Measurements from ENCODE around the gene NAXE.
"Not testable (repeated sequence)": the region's sequence is repeated elsewhere in the genome, so short reads cannot be mapped to it uniquely, and the experiment has no call there.

The NAXE gene

DNA sequence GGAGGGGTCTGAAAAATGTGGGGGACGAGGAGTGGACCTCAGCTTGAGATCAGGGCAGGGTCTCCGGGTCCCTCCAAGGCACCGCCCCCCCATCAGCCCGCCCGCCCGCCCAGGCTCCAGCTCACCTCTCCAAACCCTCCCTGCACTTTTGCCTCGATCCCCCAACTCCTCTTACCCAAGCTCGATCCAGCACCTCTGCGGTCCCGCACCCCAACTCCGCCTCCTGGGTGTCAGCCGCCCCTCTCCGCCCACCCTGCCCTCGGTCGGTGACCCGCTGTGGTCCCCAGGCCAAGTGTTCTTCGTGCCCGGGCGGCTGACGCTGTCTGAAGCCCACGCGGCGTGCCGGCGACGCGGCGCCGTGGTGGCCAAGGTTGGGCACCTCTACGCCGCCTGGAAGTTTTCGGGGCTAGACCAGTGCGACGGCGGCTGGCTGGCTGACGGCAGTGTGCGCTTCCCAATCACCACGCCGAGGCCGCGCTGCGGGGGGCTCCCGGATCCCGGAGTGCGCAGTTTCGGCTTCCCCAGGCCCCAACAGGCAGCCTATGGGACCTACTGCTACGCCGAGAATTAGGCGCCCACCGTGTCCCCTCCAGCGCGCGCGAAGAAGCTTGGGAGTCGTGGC, 33.3 kb downstream of the NAXE start:
- no peak for DNase-seq

DNA sequence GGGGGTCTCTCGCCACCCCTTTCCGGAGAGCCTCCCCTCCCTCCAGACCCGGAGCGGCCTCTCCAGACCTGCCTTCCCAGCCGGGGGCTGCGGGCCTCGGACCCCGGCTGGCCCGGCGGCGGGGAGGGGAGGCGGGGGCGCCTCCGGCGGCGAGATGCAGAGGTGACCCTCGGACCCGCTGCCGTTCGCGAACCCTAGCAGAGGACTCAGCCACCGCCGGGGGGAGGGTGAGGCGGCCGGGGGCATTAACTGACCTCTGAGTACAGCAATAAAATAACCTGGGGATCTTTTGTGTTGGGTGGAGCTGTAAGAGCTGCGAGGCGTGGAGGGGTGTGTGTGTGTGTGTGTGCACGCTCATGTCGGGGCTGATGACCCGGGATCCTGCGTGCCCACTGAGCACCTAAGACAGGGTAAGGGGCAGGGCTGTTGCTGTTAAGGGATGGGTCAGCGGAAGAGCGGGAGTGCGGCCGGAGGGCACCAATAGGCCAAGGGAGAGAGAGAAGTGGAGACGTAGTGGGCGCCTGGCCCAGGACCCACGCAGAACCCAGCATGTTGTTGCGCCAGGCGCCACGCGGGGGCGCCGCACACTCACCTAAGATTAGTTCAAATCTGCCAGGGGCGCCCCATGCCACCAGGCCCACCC, 34.0 kb downstream of the NAXE start:
- DNase-seq = no peak

DNA sequence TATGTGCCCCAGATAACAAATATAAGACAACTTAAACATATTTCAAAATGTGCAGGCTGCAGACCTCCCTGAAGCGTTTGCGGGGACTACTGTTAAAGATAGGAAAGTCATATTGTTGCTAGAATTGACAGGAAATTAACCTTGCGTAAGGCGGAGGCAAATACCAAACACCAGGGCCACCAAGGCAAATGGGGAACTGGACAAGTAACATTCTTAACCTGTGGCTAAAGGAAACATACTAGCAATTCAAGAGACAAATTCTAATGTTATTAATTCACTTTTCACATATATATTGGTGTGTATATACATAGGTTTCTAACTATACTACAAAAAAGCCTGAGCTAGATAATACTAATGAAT, 34.5 kb downstream of the NAXE start:
- no peak for DNase-seq

DNA sequence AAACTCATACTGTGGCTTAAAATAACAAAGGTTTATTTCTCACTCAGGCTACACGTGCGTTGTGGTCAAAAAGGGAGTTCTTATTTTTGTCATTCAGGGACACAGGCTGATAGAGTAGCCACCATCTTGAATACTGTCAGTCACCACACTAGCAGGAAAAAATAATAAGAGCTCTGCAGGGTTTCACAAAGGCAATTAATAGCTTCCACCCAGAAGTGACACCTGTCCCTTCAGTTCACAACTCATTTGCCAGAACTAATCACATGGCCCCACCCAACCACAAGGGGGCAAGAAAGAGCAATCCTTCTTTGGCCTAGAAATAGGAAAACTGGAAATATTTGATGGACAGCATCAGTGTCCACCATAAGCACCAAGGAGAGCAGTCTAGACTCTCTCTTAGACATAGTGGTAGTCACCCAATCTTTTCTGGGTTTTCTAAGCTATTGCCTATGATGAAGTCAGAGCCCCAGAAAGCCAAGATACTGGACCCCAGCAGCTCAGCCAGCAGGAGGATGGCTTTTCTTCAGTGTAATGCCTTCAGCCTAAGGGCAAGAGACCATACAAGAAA, 35.8 kb downstream of the NAXE start:
- no peak for DNase-seq

DNA sequence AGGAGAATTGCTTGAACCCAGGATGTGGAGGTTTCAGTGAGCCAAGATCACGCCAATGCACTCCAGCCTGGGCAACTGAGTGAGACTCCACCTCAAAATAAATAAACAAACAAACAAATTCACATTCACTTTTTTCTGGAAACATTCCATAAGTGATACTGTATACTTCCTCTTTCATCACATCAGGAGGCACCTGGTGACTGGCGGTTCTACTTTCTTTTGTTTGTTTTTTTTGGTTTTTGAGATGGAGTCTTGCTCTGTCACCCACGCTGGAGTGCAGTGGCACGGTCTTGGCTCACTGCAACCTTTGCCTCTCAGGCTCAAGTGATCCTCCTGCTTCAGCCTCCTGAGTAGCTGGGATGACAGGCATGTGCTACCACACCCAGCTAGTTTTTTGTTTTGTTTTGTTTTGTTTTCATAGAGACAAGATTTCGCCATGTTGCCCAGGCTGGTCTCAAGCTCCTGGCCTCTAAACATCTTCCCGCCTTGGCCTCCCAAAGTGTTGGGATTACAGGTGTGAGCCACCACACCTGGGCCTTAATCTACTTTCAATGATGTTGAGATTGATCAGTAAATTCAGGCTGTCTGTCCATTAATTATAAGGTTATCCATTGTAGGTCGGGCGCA, 38.4 kb downstream of the NAXE start:
- DNase-seq = no peak

DNA sequence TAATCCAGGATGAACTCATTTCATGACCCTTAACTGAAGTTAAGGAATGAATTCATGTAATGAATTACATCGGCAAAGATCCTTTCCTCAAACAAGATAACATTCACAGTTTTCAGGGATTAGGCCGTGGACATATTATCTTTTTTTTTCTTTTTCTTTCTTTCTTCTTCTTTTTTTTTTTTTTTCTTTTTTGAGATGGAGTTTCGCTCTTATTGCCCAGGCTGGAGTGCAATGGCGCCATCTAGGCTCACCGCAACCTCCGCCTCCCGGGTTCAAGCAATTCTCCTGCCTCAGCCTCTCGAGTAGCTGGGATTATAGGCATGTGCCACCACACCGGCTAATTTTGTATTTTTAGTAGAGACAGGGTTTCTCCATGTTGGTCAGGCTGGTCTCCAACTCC, 39.6 kb downstream of the NAXE start:
- DNase-seq = not testable (repeated sequence)

DNA sequence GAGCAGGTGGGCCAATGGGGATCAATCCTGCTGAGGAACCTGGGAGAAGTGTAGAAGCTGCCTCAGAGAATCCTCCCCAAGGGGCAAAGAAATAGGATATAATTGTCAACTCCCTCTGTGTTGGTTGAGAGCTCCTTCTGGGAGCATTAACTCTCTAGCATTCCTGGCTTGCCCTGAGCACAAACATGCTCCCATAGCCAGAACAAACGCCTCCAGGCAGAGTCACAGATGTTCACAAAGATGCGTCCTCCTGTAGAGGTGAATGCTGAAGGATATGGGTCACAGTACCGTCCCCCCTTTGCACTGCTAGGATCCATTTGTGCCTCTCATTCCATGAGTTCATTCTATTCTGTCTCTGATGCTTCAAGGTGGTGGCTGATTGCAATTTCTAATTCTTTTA, 40.8 kb downstream of the NAXE start:
- no peak for DNase-seq

DNA sequence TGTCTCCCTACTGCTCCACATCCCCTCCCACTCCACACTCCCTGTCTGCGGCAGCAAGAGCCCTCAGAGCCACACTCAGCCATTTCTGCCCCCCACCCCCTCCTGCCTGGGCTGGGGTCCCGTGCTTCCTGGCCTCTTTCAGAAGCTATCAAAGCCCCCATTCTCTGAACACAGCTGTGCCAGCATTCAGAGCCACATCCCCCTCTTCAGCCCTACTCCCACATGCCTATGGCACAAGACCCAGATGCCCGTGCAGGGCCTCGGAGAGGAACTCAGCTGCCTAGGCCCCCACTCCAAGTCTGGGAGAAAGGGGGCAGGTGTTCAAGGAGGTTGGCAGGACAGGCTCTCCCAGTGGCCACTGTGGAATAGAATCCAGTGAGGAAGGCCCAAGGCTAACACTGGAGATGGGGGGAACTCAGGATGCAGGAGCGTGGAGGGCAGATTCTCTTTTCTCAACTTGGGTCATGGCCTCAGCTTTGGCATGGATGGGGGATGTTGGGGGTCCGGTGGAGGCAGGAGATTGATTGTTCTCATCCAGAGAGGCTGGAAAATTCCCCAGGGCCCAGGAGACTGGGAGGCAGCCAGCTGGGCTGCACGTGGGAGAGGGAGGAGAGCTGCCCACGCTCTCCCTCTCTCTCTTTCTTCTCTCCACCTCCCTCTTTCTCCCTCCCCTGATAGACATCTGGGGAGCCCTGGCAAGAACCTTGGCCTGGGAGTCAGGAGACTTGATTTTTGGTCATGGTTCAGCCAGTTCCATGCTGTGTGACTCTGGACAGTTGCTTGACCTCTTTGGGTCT, 46.8 kb downstream of the NAXE start:
- DNase-seq = no peak

DNA sequence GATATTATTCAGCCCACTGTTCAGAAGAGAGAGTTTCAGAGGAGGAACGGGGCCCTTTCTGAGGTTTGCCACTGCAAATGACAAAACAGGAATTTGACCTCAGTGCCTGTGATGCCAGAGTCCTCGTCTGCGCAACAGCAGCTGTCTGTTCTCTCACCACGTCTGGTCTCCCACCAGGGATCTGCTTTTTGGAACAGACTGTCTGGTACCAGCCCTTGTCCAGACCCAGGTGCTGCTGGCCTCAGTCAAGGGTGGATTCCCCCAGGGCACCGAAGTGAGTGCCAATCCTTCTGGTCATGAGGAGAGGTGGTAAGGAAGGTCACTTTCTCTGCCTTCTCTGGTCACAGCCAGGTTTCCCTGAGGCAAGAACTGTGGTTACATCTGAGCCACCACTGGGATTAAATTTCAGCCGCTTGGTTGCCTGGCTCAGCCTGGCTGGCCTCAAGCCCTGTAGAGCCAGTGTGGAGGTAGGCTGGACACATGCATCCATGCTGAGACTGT, 48.1 kb downstream of the NAXE start:
- DNase-seq = no peak

DNA sequence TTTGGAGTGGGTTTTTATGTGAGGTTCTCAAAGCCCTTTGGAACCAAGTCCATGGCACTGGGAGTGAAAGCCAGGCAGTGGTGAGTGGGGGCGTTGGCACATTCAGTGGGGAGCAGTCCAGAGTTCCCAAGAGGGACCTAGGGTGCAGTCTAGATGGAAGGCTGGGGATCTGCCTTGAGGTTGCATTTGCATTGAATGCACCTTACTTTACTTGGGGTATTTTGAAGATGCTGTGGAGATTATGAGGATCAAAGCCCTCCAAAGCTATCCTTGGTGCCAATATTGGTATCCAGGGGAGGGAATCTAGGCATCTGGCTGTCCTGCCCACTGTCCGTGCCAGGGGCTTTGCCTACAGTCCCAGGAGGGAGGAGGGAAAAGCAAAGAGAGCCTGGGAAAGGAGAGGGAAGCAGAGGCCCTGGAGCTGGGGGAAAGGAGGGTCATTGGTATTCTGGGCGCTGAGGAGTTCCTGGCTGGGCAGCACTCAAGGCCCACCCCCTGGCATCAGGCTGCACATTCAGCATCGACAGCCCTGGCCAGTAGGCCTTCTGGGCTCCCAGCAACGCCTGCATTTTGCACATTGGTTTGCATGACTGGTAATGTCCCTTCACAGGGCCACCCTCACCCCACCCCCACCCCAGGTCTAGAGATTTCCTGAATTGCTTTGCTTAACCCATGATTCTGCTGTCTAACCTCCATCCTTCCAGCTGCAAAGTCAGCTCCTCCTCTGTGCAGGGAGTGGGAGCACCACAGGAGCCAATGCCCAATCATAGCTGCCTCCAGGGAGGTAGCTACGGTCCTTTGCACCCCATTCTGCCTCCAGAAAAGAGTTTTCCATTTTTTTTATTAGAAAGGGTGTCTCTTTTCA, 49.5 kb downstream of the NAXE start:
- no peak for DNase-seq

DNA sequence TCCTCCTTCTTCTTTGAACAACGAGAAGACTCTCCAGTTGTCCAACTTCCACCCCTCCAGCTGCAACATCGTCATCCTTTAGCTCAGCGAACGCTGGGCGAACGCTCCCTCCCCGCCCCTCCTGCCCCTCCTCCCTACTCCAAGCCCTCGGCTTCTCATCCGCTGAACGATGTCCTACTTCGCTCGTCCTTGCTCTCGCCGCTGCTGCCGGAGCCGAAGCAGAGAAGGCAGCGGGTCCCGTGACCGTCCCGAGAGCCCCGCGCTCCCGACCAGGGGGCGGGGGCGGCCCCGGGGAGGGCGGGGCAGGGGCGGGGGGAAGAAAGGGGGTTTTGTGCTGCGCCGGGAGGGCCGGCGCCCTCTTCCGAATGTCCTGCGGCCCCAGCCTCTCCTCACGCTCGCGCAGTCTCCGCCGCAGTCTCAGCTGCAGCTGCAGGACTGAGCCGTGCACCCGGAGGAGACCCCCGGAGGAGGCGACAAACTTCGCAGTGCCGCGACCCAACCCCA, 50.2 kb downstream of the NAXE start, which contains the start of gene BCAN:
Gene BCAN (plus strand): TSS at position 357 of the 504 bp plus-strand sequence. CDS start 3,938 bp downstream, outside the sequence.
- no peak for DNase-seq

DNA sequence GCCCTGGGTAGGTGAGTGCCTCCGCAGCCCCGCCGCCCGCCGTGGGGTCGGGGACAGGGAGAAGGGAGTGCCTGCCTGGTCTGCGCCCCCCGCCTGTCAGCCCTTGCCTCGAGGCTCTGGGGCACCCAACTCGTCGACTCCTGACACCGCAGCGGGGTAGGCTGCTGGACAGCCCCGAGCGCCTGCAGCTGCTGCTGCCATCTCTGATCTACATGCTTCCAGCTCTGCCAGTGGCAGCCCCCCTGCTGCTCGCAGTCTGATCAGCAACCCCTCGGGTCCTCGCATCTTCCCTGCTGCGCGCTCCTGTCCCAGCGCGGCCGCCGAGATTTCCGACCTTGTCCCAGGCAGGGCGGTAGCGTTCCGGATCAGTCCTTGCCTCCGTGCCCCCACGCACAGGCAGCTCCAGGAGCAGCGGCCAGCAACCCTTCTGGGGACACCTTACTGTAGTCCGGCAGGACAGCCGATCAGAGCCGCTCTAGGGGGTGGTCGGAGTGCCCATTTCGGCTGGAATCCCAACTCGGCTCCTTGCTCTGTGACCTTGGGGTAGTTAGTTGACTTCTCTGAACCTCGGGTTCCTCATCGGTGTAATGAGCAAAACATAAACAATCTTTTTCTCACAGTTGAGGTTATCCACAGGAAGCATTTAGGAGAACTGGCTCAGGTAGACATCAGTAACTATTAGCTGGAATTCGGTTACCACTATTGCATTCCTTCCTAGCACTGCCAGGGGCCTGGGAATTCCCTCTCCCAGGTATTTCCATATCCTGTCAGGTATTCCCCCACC, 50.9 kb downstream of the NAXE start:
- DNase-seq = no peak

DNA sequence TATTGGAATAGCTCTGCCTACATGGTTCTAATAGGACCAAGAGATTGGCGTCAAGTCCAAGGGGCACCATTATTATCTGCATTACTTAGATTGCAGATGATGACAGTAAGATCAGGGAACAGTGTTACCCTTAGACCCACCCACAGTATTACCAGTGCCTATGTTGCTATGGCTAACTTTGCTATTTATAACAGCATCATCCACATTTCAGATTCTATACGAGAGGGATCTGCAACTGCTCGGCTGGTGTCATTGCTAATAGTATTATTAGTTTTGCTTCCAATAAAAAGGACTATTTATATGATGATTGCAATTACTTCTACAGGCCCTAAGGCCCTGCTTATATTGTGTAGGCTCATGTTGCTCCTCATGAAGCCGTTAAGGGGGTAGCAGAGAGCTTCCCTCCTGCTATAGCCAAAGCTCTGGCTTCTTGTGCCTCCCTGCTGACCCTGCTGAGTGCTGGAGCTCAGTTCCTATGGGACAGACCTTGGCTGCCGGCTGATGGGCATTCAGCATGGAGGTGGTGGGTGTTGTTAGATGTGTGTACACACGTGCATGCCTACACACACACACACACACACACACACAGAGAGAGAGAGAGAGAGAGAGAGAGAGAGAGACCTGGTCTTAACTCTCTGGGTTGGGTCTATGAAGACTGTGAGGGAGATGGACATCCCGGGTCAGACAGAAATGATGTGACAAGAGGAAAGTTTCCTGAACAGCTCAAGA, 51.6 kb downstream of the NAXE start:
- DNase-seq = no peak

DNA sequence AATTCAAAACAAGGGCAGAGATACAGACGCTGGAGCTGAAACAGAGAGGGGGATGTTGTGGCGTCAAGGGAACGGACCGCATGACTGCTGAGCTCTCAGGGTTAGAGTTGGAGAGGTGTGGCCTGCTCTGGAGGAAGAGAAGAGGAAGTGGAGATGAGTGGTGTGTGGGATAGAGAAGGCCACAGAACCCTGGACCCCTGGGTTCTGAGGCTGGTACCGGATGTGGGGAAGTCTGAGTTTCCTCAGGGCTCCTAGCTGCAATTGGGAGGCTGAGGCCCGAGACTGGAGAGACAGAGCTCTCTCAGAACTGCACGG, 52.2 kb downstream of the NAXE start:
- DNase-seq = peak; percentile 52
